CD4-positive, alpha-beta T cell (primary cell): ENCODE measurements around the gene SLC19A1. TPM values are rescaled to one million over a fixed set of nuclear protein-coding genes. Genes with fewer than 3 reads are reported as not detected.

Source experiments
- ATAC-seq: fragments of 200-7000 bp; cut with Tn5 transposase; one replicate; pipeline ENCODE4 v1.10.0; 2022; ENCODE audit warnings: mild to moderate bottlenecking; ENCODE audit not compliant: poor library complexity
- CTCF ChIA-PET: fragments of 350-600 bp; sonication (Branson Sonifier 250); formaldehyde crosslinking; loops from one replicate; lab custom pipeline; 2021; ENCODE audit warnings: antibody characterized with exemption, inconsistent platforms; lab: Charles Lee
- POLR2A ChIA-PET: fragments of 350-600 bp; sonication (Branson Sonifier 250); formaldehyde crosslinking; loops from one replicate; lab custom pipeline; 2021; ENCODE audit warnings: antibody characterized with exemption, inconsistent platforms; lab: Charles Lee
- DNase-seq, 14 experiments: peaks; one replicate each; pipeline ENCODE4 v3.0.0-alpha.2; 2013 to 2020; ENCODE audit warnings: mixed read lengths in 2 of 14
- H3K27ac ChIP-seq, 2 donors: one replicate each; pipeline versions ENCODE4 v1.5.1 to v1.7.0; 2013; ENCODE audit warnings: low read length in 2 of 2, low read depth in 1 of 2, mild to moderate bottlenecking in 1 of 2
- H3K27me3 ChIP-seq, 2 experiments: 1 replicate in 1 of 2; 2 replicates in 1 of 2; pipeline versions ENCODE4 v1.6.1 to v1.7.0; 2013; ENCODE audit warnings: low read length in 2 of 2, control low read depth in 1 of 2, mild to moderate bottlenecking in 1 of 2, moderate library complexity in 1 of 2; ENCODE audit not compliant: insufficient read depth in 2 of 2, control insufficient read depth in 1 of 2
- H3K36me3 ChIP-seq: one replicate; pipeline ENCODE4 v1.6.1; 2013; ENCODE audit warnings: low read length, control low read depth; ENCODE audit not compliant: insufficient read depth
- H3K4me1 ChIP-seq: one replicate; pipeline ENCODE4 v1.6.1; 2013; ENCODE audit warnings: low read length, control low read depth; ENCODE audit not compliant: insufficient read depth
- H3K4me3 ChIP-seq: one replicate; pipeline ENCODE4 v1.5.1; 2013; ENCODE audit warnings: mild to moderate bottlenecking, low read length, moderate library complexity
- H3K9me3 ChIP-seq, 2 experiments: 1 replicate in 1 of 2; 2 replicates in 1 of 2; pipeline versions ENCODE4 v1.6.1 to v1.7.0; 2013; ENCODE audit warnings: low read length in 2 of 2, mild to moderate bottlenecking in 2 of 2, control low read depth in 1 of 2, moderate library complexity in 1 of 2; ENCODE audit not compliant: control insufficient read depth in 1 of 2, insufficient read depth in 1 of 2
- H3K27ac Mint-ChIP-seq: one replicate; pipeline ENCODE4 v1.8.0; 2020; ENCODE audit warnings: mixed read lengths
- H3K27me3 Mint-ChIP-seq: one replicate; pipeline ENCODE4 v1.8.0; 2021; ENCODE audit warnings: mixed read lengths
- H3K36me3 Mint-ChIP-seq: one replicate; pipeline ENCODE4 v1.8.0; 2021; ENCODE audit warnings: low read depth, mixed read lengths
- H3K4me1 Mint-ChIP-seq: one replicate; pipeline ENCODE4 v1.8.0; 2021; ENCODE audit warnings: low read depth, mixed read lengths
- H3K4me3 Mint-ChIP-seq: one replicate; pipeline ENCODE4 v1.8.0; 2020; ENCODE audit warnings: mild to moderate bottlenecking, mixed read lengths
- H3K9me3 Mint-ChIP-seq: one replicate; pipeline ENCODE4 v1.8.0; 2020; ENCODE audit warnings: mixed read lengths
- intact Hi-C, 2 experiments: fragments of 100-400 bp; cut with DNase I in 1 of 2; cut with micrococcal nuclease in 1 of 2; formaldehyde crosslinking; loops; one replicate each; pipeline versions ENCODE4 v1.15.1 to v1.9.0; 2023 to 2025; cut with DNase I, micrococcal nuclease
- total RNA-seq, 174 experiments: library from RNA in 2 of 174; stranded (reverse) in 2 of 174; gene quantifications; one replicate each; pipeline ENCODE4 v1.2.3 and lab custom pipeline; 2021 to 2026
- TF ChIP-seq, protein P1 (sequence below): fragments of 200-600 bp; IDR thresholded peaks from one replicate; pipeline ENCODE4 v1.8.0; 2022; ENCODE audit warnings: antibody characterized with exemption, mild to moderate bottlenecking

Gene SLC19A1
- total RNA-seq, 2 experiments from 2014 or later = 11.5 to 12.0 TPM

GRCh38 chr21:45454926-45455673 is 87.1 kb downstream of the SLC19A1 start:
- Histone ChIP-seq H3K4me3 (no peak overlapping the region), H3K27ac (no peak overlapping the region), H3K36me3 (no peaks in the 10 kb centered on the region), H3K27me3 (no peaks in the 10 kb centered on the region), H3K4me1 (peaks cover 5% of the 10 kb centered on the region), H3K9me3 (peaks cover 0 to 5% of the 10 kb centered on the region in 2 experiments)
- no peak for DNase-seq
- Mint-ChIP-seq H3K27ac (no peak overlapping the region), H3K9me3 (no peaks in the 10 kb centered on the region), H3K27me3 (no peaks in the 10 kb centered on the region), H3K36me3 (no peaks in the 10 kb centered on the region), H3K4me3 (no peak overlapping the region), H3K4me1 (no peaks in the 10 kb centered on the region)
- no peak for ATAC-seq
- ChIA-PET CTCF (no interaction called here), POLR2A (no interaction called here)
- intact Hi-C loops = no loop called here
- TF ChIP-seq, protein P1, sequence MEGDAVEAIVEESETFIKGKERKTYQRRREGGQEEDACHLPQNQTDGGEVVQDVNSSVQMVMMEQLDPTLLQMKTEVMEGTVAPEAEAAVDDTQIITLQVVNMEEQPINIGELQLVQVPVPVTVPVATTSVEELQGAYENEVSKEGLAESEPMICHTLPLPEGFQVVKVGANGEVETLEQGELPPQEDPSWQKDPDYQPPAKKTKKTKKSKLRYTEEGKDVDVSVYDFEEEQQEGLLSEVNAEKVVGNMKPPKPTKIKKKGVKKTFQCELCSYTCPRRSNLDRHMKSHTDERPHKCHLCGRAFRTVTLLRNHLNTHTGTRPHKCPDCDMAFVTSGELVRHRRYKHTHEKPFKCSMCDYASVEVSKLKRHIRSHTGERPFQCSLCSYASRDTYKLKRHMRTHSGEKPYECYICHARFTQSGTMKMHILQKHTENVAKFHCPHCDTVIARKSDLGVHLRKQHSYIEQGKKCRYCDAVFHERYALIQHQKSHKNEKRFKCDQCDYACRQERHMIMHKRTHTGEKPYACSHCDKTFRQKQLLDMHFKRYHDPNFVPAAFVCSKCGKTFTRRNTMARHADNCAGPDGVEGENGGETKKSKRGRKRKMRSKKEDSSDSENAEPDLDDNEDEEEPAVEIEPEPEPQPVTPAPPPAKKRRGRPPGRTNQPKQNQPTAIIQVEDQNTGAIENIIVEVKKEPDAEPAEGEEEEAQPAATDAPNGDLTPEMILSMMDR = no peak

DNA sequence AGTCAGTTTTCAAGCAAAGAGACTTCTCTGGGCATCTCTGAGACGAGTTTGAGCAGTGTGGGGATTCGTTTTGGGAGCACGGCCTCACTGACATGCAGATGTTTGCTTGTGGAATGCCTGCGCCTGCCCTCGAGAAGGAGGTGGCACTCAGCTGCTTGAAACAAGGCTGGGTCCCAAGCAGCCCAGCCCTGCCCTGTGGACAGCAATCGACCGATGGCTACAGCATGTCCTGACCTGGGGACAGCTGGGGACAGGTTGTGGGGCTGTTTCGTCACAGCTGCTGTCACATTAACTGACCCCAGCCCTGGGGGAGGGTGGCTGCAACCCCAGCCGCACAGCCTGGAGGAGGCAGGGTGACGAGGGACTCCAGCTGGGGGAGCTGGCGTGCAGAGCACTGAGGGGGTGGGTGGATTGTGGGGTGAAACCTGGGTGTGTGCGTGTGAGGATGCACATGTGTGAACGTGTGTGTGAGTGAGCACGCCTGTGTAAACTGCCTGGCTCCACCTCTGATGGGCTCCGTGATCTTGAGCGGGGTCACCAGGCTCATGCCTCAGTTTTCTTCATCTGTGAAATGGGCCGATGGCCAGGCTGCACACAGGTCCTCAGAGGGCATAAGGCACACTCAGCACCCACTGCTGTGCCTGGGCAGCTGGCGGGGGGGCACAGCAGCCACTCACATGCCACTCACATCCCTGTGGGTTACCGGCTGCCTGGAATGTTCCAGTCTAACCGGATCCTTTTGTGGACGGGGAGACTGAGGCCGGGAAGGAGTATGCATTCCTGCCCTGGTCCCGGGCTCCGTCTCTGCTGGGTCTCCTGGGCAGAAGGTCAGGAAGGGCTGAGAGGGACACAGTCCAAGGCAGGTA is 87.9 kb downstream of the SLC19A1 start:
- H3K4me3 Mint-ChIP-seq = no peak overlapping the region
- TF ChIP-seq, protein P1 = no peak
- H3K27me3 ChIP-seq = no peaks in the 10 kb centered on the region
- peaks cover 5% of the 10 kb centered on the region for H3K4me1 ChIP-seq
- DNase-seq (no peak), ATAC-seq (no peak)
- no peaks in the 10 kb centered on the region for H3K9me3 Mint-ChIP-seq
- H3K36me3 ChIP-seq = no peaks in the 10 kb centered on the region
- no peaks in the 10 kb centered on the region for H3K4me1 Mint-ChIP-seq
- peaks cover 0 to 5% of the 10 kb centered on the region in 2 experiments for H3K9me3 ChIP-seq
- H3K36me3 Mint-ChIP-seq = no peaks in the 10 kb centered on the region
- H3K27me3 Mint-ChIP-seq = no peaks in the 10 kb centered on the region
- no peak overlapping the region for H3K4me3 ChIP-seq
- POLR2A ChIA-PET = no interaction called here
- H3K27ac ChIP-seq = no peak overlapping the region
- intact Hi-C loops = no loop called here
- CTCF ChIA-PET = no interaction called here
- no peak overlapping the region for H3K27ac Mint-ChIP-seq

DNA sequence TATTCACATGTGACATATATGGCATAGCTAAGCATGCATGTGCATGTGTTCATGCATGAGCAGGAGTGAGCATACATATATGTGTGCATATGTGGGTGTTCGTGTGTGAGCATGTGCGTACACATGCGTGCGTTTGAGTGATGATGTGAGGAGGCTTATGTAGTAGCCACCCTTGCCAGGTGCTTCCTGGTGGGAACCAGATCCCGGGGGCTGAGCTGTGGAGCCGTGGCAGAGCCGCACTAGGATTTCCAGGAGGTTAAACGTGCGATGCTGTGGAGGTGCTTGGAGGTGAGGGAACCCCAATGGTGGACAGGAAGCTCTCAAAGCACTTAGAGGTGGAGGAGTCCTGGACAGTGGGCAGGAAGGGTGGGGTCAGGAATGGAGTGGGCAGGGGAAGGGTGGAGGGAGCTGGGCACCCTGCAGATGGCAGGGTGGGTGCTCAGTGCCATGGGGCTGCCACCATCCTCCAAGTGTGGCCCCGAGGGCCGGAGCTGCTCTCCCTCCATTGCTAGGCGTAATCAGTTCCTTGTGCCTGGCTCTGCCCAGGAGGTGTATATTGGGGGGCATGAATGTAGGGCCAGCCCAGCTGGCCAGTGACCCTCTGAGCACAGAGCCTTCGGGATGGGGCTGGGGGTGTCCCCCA is 88.8 kb downstream of the SLC19A1 start:
- H3K4me3 Mint-ChIP-seq = no peak overlapping the region
- H3K4me1 Mint-ChIP-seq = no peaks in the 10 kb centered on the region
- TF ChIP-seq, protein P1 = no peak
- no peaks in the 10 kb centered on the region for H3K9me3 Mint-ChIP-seq
- no peak for DNase-seq
- intact Hi-C loops = no loop called here
- Histone ChIP-seq H3K27ac (no peak overlapping the region), H3K4me3 (no peak overlapping the region), H3K9me3 (peaks cover 0 to 5% of the 10 kb centered on the region in 2 experiments), H3K36me3 (no peaks in the 10 kb centered on the region), H3K4me1 (peaks cover 5% of the 10 kb centered on the region), H3K27me3 (no peaks in the 10 kb centered on the region)
- ChIA-PET POLR2A (no interaction called here), CTCF (no interaction called here)
- no peaks in the 10 kb centered on the region for H3K36me3 Mint-ChIP-seq
- ATAC-seq = no peak
- no peak overlapping the region for H3K27ac Mint-ChIP-seq
- H3K27me3 Mint-ChIP-seq = no peaks in the 10 kb centered on the region
